Measurements from ENCODE around the gene PMM2. TPM values are rescaled to one million over a fixed set of nuclear protein-coding genes. Genes with fewer than 3 reads are reported as not detected.
"Not testable (repeated sequence)": the region's sequence is repeated elsewhere in the genome, so short reads cannot be mapped to it uniquely, and the experiment has no call there.

PMM2 gene
- total RNA-seq, 1 donor from 2014 or later: 26.5 TPM

DNA sequence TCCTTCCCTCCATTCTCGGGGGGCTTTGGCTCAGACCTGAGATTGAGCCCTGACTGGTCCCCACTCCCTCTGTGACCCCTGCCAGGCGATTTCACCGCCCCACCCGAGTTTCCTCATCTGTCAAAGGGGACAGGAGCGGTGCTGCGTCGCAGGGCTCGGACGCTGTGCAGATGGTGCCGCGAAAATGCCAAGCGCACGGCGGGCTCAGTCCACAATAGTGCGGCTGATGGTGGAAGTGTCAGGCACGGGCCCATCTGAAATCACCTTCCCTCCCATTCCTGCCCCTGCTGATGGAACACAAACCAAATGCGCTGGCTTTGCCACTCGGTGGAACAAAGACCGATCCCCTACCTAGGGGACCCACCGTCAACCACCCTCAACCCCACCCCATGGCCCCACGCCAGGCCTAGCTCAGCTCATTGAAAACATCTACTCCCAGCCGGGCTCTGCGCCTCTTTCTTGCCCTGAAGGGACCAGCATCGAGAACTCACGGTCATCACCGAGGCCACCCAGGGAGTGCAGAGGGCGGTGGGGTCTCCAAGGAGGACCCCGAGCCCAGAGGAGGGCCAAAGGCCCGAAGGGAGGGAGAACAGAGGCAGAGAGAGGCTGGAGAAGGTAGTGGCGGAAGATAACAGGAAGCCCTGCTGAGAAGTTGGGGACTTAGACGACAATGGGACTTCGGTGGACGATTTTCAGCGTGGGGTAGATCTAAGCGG lies 69.7 kb downstream of the PMM2 start:
- peaks cover 50% of the 10 kb centered on the region for H3K4me1 Mint-ChIP-seq (ENCODE audit: low read depth)
- TF ChIP-seq, protein P1, sequence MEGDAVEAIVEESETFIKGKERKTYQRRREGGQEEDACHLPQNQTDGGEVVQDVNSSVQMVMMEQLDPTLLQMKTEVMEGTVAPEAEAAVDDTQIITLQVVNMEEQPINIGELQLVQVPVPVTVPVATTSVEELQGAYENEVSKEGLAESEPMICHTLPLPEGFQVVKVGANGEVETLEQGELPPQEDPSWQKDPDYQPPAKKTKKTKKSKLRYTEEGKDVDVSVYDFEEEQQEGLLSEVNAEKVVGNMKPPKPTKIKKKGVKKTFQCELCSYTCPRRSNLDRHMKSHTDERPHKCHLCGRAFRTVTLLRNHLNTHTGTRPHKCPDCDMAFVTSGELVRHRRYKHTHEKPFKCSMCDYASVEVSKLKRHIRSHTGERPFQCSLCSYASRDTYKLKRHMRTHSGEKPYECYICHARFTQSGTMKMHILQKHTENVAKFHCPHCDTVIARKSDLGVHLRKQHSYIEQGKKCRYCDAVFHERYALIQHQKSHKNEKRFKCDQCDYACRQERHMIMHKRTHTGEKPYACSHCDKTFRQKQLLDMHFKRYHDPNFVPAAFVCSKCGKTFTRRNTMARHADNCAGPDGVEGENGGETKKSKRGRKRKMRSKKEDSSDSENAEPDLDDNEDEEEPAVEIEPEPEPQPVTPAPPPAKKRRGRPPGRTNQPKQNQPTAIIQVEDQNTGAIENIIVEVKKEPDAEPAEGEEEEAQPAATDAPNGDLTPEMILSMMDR (IDR thresholded peaks at IDR 0.05; ENCODE audit: unreplicated experiment): no peak
- H3K9me3 Mint-ChIP-seq (ENCODE audit: low read depth): no peaks in the 10 kb centered on the region
- no peaks in the 10 kb centered on the region for H3K36me3 Mint-ChIP-seq (ENCODE audit: insufficient read depth)
- H3K27me3 Mint-ChIP-seq: no peaks in the 10 kb centered on the region
- DNase-seq (ENCODE audit: low spot score, unreplicated experiment): no peak
- peak overlapping the region; percentile 94 for H3K4me3 Mint-ChIP-seq (ENCODE audit: low read depth)
- H3K27ac Mint-ChIP-seq: peak overlapping the region; percentile 93

DNA sequence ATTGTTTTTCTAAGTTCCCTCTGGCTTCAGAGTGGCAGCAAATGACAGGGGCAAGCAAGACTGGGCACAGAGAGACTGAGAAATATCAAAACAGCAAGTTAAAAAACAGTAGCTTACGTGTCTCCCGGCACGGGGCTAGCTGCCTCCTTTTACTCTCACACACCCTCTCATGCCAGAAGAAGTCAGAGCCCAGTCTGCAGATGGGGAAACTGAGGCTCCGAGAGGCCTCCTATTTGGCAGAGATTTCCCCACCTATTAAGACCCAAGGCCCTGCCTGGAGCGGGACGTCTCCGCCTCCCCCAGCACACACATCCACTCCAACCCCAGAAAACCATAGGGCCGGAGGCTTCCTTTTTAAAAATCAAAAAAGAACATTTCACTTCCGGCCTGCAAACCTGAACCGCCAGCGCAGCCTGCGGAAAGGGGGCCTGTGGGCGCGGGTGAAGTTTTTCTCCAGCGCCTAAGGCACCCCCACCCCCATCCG lies 70.3 kb downstream of the PMM2 start:
- Mint-ChIP-seq H3K4me1 (ENCODE audit: low read depth) (peaks cover 46% of the 10 kb centered on the region), H3K9me3 (ENCODE audit: low read depth) (no peaks in the 10 kb centered on the region), H3K27ac (peak overlapping the region; percentile 93), H3K27me3 (no peaks in the 10 kb centered on the region), H3K4me3 (ENCODE audit: low read depth) (peak overlapping the region; percentile 94), H3K36me3 (ENCODE audit: insufficient read depth) (no peaks in the 10 kb centered on the region)
- TF ChIP-seq, protein P1 (IDR thresholded peaks at IDR 0.05; ENCODE audit: unreplicated experiment): no peak
- DNase-seq (ENCODE audit: low spot score, unreplicated experiment): no peak

DNA sequence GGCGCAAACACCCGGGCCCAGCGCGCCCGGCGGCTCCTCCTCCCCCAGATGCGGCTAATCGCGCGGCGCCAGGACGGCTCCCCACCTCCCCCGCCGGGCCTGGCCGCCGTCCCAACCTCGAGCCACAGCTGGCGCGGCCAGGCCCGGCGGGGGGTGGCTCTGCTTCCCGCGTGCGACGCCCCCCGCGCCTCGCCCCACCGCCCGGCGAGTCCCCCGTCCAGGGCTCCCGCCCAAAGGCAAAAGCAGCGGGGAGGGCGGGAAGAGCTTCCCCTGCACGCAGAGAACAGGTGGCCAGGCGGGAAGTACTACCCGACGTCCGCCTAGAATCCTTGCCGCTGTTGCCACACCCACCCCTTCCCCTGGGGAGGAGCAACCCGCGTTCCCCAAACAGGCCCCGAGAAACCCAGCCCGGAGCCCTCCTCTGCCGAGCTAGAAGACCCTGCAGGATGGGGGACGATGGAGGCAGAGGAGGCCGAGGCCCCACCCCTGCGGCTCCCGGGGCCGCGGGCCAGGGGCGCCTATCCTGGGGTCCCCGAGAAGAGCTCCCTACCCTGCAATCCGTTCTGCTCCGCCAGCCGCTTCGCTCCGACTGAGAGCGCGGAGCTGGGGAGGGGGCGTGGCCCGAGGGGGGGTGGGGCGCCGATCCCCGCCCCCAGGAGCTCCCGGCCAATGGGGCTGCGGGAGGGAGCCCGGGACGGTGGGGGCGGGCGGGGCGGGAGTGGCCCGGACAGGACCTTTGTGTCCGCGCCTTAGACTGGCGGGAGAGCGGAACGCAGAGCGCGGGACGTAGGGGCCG lies 71.0 kb downstream of the PMM2 start, which contains the start of gene CARHSP1:
TSS of gene CARHSP1 (minus strand) at position 591 of the 796 bp plus-strand sequence. CDS start 9,678 bp downstream, outside the sequence.
- Mint-ChIP-seq H3K36me3 (ENCODE audit: insufficient read depth) (no peaks in the 10 kb centered on the region), H3K4me1 (ENCODE audit: low read depth) (peaks cover 40% of the 10 kb centered on the region), H3K27ac (peak within 1 kb of the TSS; percentile 93), H3K9me3 (ENCODE audit: low read depth) (no peaks in the 10 kb centered on the region), H3K4me3 (ENCODE audit: low read depth) (peak within 1 kb of the TSS; percentile 94), H3K27me3 (no peaks in the 10 kb centered on the region)
- DNase-seq (ENCODE audit: low spot score, unreplicated experiment): peak; percentile 80
- TF ChIP-seq, protein P1 (IDR thresholded peaks at IDR 0.05; ENCODE audit: unreplicated experiment): no peak

DNA sequence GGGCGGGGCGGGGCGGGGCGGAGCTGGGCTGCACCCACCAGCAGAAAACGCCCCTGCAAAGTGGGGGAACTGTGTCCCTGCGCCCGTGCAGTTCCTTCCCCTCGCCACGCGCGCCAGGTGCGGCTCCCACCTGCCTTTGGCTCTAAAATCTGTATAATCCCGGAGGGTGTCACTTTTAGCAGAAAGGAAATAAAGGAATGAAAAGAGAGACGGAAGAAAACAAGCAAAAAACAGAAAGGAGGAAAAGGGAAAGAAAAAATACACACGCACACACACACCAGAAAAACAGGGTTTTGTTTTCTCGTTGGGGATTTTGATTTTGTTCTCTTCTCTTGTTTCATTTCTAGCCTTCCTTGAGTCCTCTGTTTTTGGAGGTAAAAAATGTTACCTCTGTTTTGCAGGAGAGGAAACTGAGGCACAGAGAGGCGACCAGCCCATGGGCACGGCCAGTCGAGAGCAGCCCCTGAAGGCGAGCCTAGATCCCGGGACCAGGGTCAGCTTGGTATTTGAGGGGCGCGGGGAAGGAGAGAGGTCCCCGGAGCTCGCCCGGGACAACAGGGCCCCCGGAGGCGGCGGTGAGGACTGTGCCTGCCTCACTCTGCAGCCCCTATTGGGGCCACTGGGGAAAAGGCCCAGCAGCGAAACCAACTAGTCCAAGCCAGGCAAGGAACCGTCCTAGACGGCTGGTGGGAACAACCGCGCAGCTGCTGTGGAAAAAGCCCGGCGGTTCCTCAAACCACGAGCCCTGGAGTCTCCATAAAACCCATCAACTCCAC lies 71.8 kb downstream of the PMM2 start:
- no peaks in the 10 kb centered on the region for H3K36me3 Mint-ChIP-seq (ENCODE audit: insufficient read depth)
- peak overlapping the region; percentile 87 for H3K27ac Mint-ChIP-seq
- no peak for DNase-seq (ENCODE audit: low spot score, unreplicated experiment)
- H3K4me3 Mint-ChIP-seq (ENCODE audit: low read depth): peak overlapping the region; percentile 81
- no peaks in the 10 kb centered on the region for H3K9me3 Mint-ChIP-seq (ENCODE audit: low read depth)
- peaks cover 33% of the 10 kb centered on the region for H3K4me1 Mint-ChIP-seq (ENCODE audit: low read depth)
- no peaks in the 10 kb centered on the region for H3K27me3 Mint-ChIP-seq
- TF ChIP-seq, protein P1 (IDR thresholded peaks at IDR 0.05; ENCODE audit: unreplicated experiment): peak; percentile 31

DNA sequence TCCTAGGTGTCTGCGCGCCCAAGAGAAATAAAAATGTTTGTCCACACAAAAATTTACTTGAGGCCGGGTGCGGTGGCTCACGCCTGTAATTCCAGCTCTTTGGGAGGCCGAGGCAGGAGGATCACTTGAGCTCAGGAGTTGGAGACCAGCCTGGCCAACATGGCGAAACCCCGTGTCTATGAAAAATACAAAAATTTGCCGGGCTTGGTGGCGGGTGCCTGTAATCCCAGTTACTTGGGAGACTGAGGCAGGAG lies 72.3 kb downstream of the PMM2 start:
- H3K4me3 Mint-ChIP-seq (ENCODE audit: low read depth); H3K9me3 Mint-ChIP-seq (ENCODE audit: low read depth): not testable (repeated sequence)

More for the DNA sequence above, 72.3 kb downstream of the PMM2 start:
- H3K27me3 Mint-ChIP-seq; H3K36me3 Mint-ChIP-seq (ENCODE audit: insufficient read depth); DNase-seq (ENCODE audit: low spot score, unreplicated experiment): not testable (repeated sequence)
- Mint-ChIP-seq H3K4me1 (ENCODE audit: low read depth) (peaks cover 31% of the 10 kb centered on the region), H3K27ac (peak overlapping the region; percentile 87)
